HepG2 (cell line): ENCODE data around the gene H6PD. TPM values are rescaled to one million over a fixed set of nuclear protein-coding genes. Genes with fewer than 3 reads are reported as not detected.
A peak's percentile ranks its signal among the peaks of the same experiment; 100 is the strongest.

Experiments used
- ATF3 ChIP-seq: sonication (generic); formaldehyde crosslinking; IDR thresholded peaks from 2 replicates; pipeline ENCODE4 v1.4.0; 2020; ENCODE audit warnings: missing genetic modification reagents
- ATM ChIP-seq: fragments of 450-650 bp; IDR thresholded peaks from 2 replicates; pipeline ENCODE4 v1.7.1; 2017; ENCODE audit warnings: mild to moderate bottlenecking, borderline replicate concordance
- CEBPB ChIP-seq: IDR thresholded peaks from 2 replicates; pipeline ENCODE4 v1.6.1; 2011; ENCODE audit warnings: low read depth, low read length, improper control_type of control experiment, borderline replicate concordance
- HOMEZ ChIP-seq: IDR thresholded peaks from 2 replicates; pipeline ENCODE4 v1.6.1; 2016; ENCODE audit warnings: low read depth
- JUND ChIP-seq: sonication (generic); formaldehyde crosslinking; IDR thresholded peaks from 2 replicates; pipeline ENCODE4 v1.8.0; 2022; ENCODE audit warnings: mild to moderate bottlenecking, missing genetic modification reagents
- MNT ChIP-seq: fragments of 450-650 bp; IDR thresholded peaks from 2 replicates; pipeline ENCODE4 v1.6.1; 2016
- PRDM10 ChIP-seq: sonication (generic); formaldehyde crosslinking; IDR thresholded peaks from 2 replicates; pipeline ENCODE4 v1.4.0; 2020; ENCODE audit warnings: low read depth, missing genetic modification reagents
- RERE ChIP-seq: IDR thresholded peaks from 2 replicates; pipeline ENCODE4 v1.6.1; 2016; ENCODE audit warnings: low read depth, missing genetic modification reagents, missing compliant biosample characterization
- SMAD3 ChIP-seq: sonication (generic); formaldehyde crosslinking; IDR thresholded peaks from 2 replicates; pipeline ENCODE4 v1.4.0; 2020; ENCODE audit warnings: missing genetic modification reagents
- SP1 ChIP-seq, 2 experiments: fragments of 450-650 bp in 1 of 2; sonication (generic) in 1 of 2; formaldehyde crosslinking in 1 of 2; IDR thresholded peaks; 2 replicates each; pipeline versions ENCODE4 v1.4.0 to v1.6.1; 2016 to 2020; ENCODE audit warnings: missing genetic modification reagents in 1 of 2
- YEATS2 ChIP-seq: sonication (generic); formaldehyde crosslinking; IDR thresholded peaks from 2 replicates; pipeline ENCODE4 v1.4.0; 2020; ENCODE audit warnings: missing genetic modification reagents, borderline replicate concordance
- ZNF704 ChIP-seq: sonication (generic); formaldehyde crosslinking; IDR thresholded peaks from 2 replicates; pipeline ENCODE4 v1.8.1; 2023; ENCODE audit warnings: mild to moderate bottlenecking, inconsistent platforms, moderate library complexity, missing genetic modification reagents, borderline replicate concordance
- ZNF724P ChIP-seq: sonication (generic); formaldehyde crosslinking; IDR thresholded peaks from 2 replicates; pipeline ENCODE4 v1.8.0; 2022; ENCODE audit warnings: missing genetic modification reagents, borderline replicate concordance
- polyA plus RNA-seq, 8 experiments: library from polyadenylated mRNA; depleted of rRNA in 3 of 8; stranded (reverse) in 7 of 8; unstranded in 1 of 8; fragments of >200 nt; fragmentation: Illumina TruSeq in 4 of 8; extraction: Trizol in 4 of 8; gene quantifications; 2 replicates each; pipeline versions ENCODE4 v1.2.1 to v1.2.3, GENCODE V29; 2011 to 2016; ENCODE audit warnings: low read depth in 4 of 8, missing spikeins in 1 of 8, mixed read lengths in 1 of 8; ENCODE audit not compliant: insufficient read depth in 1 of 8
- total RNA-seq, 5 experiments: library from RNA; depleted of rRNA; stranded (reverse); fragments of >200 nt; fragmentation: Illumina TruSeq; extraction: Trizol; gene quantifications; 2 replicates each; pipeline ENCODE4 v1.2.3, GENCODE V29; 2016; ENCODE audit warnings: low read depth in 1 of 5

The H6PD gene
- total and polyA plus RNA-seq, 2 of the 13 experiments (the other 11 are each of a cell fraction or from before 2014, with no cell fraction given) = 9.3 to 14.1 TPM

GRCh38 chr1:9233241-9233941 lies 1.2 kb upstream of the H6PD start (continued):
- TF ChIP-seq HOMEZ (CRISPR knock-in tag) (peak; percentile 70; the same call in 1 of the 2 replicates), SMAD3 (CRISPR knock-in tag) (peak; percentile 95), ZNF724P (CRISPR knock-in tag) (no peak; the same call in 1 of the 2 replicates), SP1 (IDR thresholded peaks at IDR 0.05) (no peak), SP1 (CRISPR knock-in tag; IDR thresholded peaks at IDR 0.05) (0 out of 2 replicates have a peak, but pooled peaks have one; percentile 16), MNT (no peak), YEATS2 (peak; percentile 71; the same call in 1 of the 2 replicates), ATM (no peak), CEBPB (peak; percentile 97), PRDM10 (peak; percentile 84; the same call in 1 of the 2 replicates), JUND (CRISPR knock-in tag) (no peak), RERE (CRISPR knock-in tag) (peak; percentile 58; the same call in 1 of the 2 replicates), ATF3 (peak; percentile 58; the same call in 1 of the 2 replicates), ZNF704 (CRISPR knock-in tag) (no peak)
